SW480 (cell line): ENCODE data around the gene CDK14.

Experiments used
- DNase-seq: peaks from one replicate; pipeline ENCODE4 v3.0.0-alpha.2; 2016; ENCODE audit warnings: low spot score

Gene CDK14

GRCh38 chr7:91112902-91113341 lies 516.8 kb downstream of the CDK14 start:
- DNase-seq, result no peak

GRCh38 chr7:91114232-91114631 lies 518.1 kb downstream of the CDK14 start:
- no peak for DNase-seq

- no peak for DNase-seq
Observed at GRCh38 chr7:91126762-91127161, 530.6 kb downstream of the CDK14 start.

GRCh38 chr7:91127325-91127724 lies 531.2 kb downstream of the CDK14 start:
- no peak for DNase-seq

GRCh38 chr7:91127959-91128358 lies 531.8 kb downstream of the CDK14 start:
- no peak for DNase-seq

GRCh38 chr7:91128683-91129348 lies 532.7 kb downstream of the CDK14 start:
- no peak for DNase-seq

GRCh38 chr7:91135300-91135699 lies 539.2 kb downstream of the CDK14 start:
- DNase-seq, result no peak

GRCh38 chr7:91135703-91136430 lies 539.7 kb downstream of the CDK14 start:
- DNase-seq, result no peak

GRCh38 chr7:91137153-91137787 lies 541.1 kb downstream of the CDK14 start:
- no peak for DNase-seq

- no peak for DNase-seq
Observed at GRCh38 chr7:91137788-91138368, 541.8 kb downstream of the CDK14 start.

GRCh38 chr7:91140286-91140685 lies 544.2 kb downstream of the CDK14 start:
- DNase-seq, result no peak

GRCh38 chr7:91140982-91141381 lies 544.9 kb downstream of the CDK14 start:
- no peak for DNase-seq

- DNase-seq, result no peak
Observed at GRCh38 chr7:91142743-91143142, 546.6 kb downstream of the CDK14 start.

GRCh38 chr7:91149341-91150246 lies 553.5 kb downstream of the CDK14 start:
- no peak for DNase-seq

- DNase-seq, result no peak
Observed at GRCh38 chr7:91151916-91152315, 555.8 kb downstream of the CDK14 start.

- DNase-seq, result no peak
Observed at GRCh38 chr7:91156316-91157185, 560.4 kb downstream of the CDK14 start.

- DNase-seq, result no peak
Observed at GRCh38 chr7:91157579-91158320, 561.6 kb downstream of the CDK14 start.

- DNase-seq, result no peak
Observed at GRCh38 chr7:91162436-91162835, 566.3 kb downstream of the CDK14 start.

- no peak for DNase-seq
Observed at GRCh38 chr7:91164506-91164905, 568.4 kb downstream of the CDK14 start.
